Sigmoid colon (tissue), 4 donors: ENCODE measurements around the gene C1R.

Experiments used
- POLR2A ChIP-seq, 2 donors: fragments of 450-650 bp; IDR thresholded peaks; one replicate each; pipeline ENCODE4 v1.6.1; 2016; ENCODE audit warnings: antibody characterized with exemption in 2 of 2, mild to moderate bottlenecking in 2 of 2, moderate library complexity in 2 of 2
- POLR2AphosphoS5 ChIP-seq, 4 donors: sonication (generic); formaldehyde crosslinking; IDR thresholded peaks; one replicate each; pipeline ENCODE4 v1.6.1; 2017; ENCODE audit warnings: antibody characterized with exemption in 4 of 4

- TF ChIP-seq POLR2A (IDR thresholded peaks at IDR 0.05) (no peak), POLR2AphosphoS5 (IDR thresholded peaks at IDR 0.05) (no peak)
These were observed 43.8 kb upstream of the C1R start for GRCh38 chr12:7136071-7136470.
